Kidney epithelial cell (primary cell): ENCODE results near the gene OPCML. TPM values are rescaled to one million over a fixed set of nuclear protein-coding genes. Genes with fewer than 3 reads are reported as not detected.

ENCODE experiments used
- DNase-seq: peaks from one replicate; pipeline ENCODE4 v3.0.0-alpha.2; 2010; ENCODE audit warnings: low read depth
- H3K27me3 ChIP-seq: 2 replicates; pipeline ENCODE4 v1.6.0; 2011; ENCODE audit warnings: low read length; ENCODE audit not compliant: control insufficient read depth, insufficient read depth
- H3K36me3 ChIP-seq: 2 replicates; pipeline ENCODE4 v1.5.1; 2011; ENCODE audit warnings: low read length; ENCODE audit not compliant: control insufficient read depth, insufficient read depth
- H3K4me3 ChIP-seq: 2 replicates; pipeline ENCODE4 v1.5.1; 2011; ENCODE audit warnings: low read depth, mild to moderate bottlenecking, control low read depth, low read length
- total RNA-seq: library from RNA; depleted of rRNA; stranded (reverse); fragments of >200 nt; gene quantifications from 2 replicates; pipeline ENCODE4 v1.2.3, GENCODE V29; 2015
- TF ChIP-seq, protein P1 (sequence below): IDR thresholded peaks from 2 replicates; pipeline ENCODE4 v1.5.1; 2011; ENCODE audit warnings: mild to moderate bottlenecking, moderate library complexity, low read length, control low read depth, inconsistent platforms; ENCODE audit not compliant: insufficient read depth, poor library complexity, severe bottlenecking

Gene OPCML
- total RNA-seq, 1 donor from 2014 or later = under 0.01 TPM

DNA sequence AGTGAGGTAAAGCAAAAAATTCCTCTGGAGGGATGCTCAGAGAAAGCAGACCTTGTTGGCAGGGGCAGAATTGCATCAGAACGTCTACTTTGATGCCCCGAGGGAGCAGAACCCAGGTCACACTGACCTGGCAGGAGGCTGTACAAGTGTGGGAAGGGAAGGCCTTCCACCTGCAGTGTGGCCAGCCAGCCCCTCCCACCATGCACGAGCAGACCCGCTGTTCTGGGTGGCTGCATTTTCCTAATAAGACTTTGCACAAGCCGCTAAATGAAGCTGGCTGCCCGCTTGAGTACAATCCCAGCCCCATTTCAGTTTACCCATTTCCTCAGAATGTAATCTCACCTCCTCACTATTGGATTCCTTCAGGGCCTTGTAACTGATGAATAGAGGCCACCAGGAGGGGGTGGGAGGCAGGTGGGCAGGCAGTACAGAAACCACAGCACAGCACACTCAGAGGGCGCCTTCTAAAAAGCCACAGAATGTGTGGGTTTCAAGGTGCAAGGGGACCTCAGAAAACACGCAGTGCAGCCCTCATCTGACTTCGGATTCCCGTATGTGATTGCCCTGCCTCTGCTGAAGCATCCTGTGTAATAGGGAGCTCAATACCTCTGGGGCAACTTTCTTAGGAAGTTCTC, 316.6 kb downstream of the OPCML start:
- Histone ChIP-seq H3K4me3 (no peak overlapping the region), H3K27me3 (peaks cover 2% of the 10 kb centered on the region), H3K36me3 (no peaks in the 10 kb centered on the region)
- TF ChIP-seq, protein P1, sequence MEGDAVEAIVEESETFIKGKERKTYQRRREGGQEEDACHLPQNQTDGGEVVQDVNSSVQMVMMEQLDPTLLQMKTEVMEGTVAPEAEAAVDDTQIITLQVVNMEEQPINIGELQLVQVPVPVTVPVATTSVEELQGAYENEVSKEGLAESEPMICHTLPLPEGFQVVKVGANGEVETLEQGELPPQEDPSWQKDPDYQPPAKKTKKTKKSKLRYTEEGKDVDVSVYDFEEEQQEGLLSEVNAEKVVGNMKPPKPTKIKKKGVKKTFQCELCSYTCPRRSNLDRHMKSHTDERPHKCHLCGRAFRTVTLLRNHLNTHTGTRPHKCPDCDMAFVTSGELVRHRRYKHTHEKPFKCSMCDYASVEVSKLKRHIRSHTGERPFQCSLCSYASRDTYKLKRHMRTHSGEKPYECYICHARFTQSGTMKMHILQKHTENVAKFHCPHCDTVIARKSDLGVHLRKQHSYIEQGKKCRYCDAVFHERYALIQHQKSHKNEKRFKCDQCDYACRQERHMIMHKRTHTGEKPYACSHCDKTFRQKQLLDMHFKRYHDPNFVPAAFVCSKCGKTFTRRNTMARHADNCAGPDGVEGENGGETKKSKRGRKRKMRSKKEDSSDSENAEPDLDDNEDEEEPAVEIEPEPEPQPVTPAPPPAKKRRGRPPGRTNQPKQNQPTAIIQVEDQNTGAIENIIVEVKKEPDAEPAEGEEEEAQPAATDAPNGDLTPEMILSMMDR = no peak
- DNase-seq = no peak

DNA sequence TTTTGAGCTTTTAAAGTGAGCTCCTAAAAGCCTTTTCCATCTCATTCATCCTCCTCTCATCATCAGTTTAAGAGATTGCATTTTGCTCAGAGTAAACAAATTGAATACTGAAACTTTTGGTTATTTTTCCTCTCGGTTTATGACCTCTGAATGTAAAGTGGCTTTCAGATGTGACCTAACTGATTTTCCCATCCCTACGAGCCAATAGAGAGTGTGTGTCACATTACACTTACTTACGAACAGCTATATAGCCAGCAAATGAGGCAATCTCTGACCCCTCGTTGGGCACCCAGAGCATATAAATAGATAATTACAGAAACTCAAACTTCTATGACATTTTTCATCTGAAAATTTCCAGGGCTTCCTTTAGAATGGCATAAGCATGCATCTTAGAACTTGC, 317.7 kb downstream of the OPCML start:
- Histone ChIP-seq H3K36me3 (no peaks in the 10 kb centered on the region), H3K27me3 (peaks cover 2% of the 10 kb centered on the region), H3K4me3 (no peak overlapping the region)
- TF ChIP-seq, protein P1 = no peak
- DNase-seq = no peak

- Histone ChIP-seq H3K4me3 (no peak overlapping the region), H3K27me3 (peaks cover 2% of the 10 kb centered on the region), H3K36me3 (no peaks in the 10 kb centered on the region)
- DNase-seq = no peak
- TF ChIP-seq, protein P1 = no peak
Observed at GRCh38 chr11:133212201-133212600, 320.1 kb downstream of the OPCML start.

DNA sequence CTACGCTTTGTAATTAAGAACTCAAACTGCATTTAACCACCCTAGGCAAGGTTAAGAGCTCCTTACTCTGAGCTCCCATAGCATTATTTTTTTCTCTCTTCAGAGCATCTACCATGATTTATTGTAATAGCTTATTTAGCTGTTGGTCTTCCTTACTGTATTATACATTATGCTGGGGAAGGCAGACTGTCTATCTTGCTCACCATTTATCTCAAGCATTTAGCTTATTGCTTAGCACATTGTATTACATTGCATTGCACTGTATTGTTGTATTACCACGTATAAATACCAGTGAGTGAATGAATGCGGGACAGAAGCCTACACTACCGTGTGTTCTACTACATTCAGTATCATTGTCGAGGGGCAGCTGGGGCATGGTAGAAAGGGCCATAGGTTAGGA, 324.3 kb downstream of the OPCML start:
- TF ChIP-seq, protein P1 = no peak
- H3K4me3 ChIP-seq = no peak overlapping the region
- H3K27me3 ChIP-seq = no peaks in the 10 kb centered on the region
- H3K36me3 ChIP-seq = no peaks in the 10 kb centered on the region
- DNase-seq = no peak

DNA sequence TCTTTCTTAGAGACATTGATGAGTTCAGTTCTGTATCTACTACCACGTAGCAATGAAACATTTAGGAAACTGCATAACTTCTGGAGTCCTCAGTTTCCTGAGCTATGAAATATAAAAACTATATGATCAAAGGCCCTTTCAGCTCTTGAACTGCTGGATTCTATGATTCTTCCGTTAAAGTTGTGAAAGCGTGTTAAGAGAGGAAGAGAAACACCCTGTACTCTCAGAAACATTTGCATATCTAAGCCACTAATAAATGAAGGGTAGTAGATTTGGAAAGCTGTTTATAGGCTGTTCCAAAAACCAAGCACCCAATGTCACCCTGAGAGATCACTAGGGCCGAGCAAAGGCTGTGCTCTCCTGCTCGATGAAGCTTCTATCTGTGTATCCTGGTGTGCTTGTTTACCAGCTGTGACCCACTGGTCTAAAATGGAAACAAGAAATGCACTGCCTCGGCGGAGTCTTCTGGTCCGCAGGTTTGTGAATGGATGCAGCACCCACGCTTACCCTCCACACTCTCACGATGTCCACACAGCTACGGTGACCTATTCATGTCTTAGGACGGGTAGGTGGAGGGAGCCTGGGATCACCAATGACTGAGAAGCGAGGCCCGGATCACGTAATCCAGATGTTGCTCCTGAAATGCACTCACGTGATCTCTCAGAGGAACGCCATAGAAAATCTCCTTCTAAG, 325.8 kb downstream of the OPCML start:
- H3K36me3 ChIP-seq = no peaks in the 10 kb centered on the region
- DNase-seq = no peak
- H3K27me3 ChIP-seq = no peaks in the 10 kb centered on the region
- H3K4me3 ChIP-seq = no peak overlapping the region
- TF ChIP-seq, protein P1 = no peak
